Kidney epithelial cell (primary cell): ENCODE measurements around the gene TNFSF11. TPM values are rescaled to one million over a fixed set of nuclear protein-coding genes. Genes with fewer than 3 reads are reported as not detected.

Source experiments
- DNase-seq: peaks from one replicate; pipeline ENCODE4 v3.0.0-alpha.2; 2010; ENCODE audit warnings: low read depth
- H3K27me3 ChIP-seq: 2 replicates; pipeline ENCODE4 v1.6.0; 2011; ENCODE audit warnings: low read length; ENCODE audit not compliant: control insufficient read depth, insufficient read depth
- H3K36me3 ChIP-seq: 2 replicates; pipeline ENCODE4 v1.5.1; 2011; ENCODE audit warnings: low read length; ENCODE audit not compliant: control insufficient read depth, insufficient read depth
- H3K4me3 ChIP-seq: 2 replicates; pipeline ENCODE4 v1.5.1; 2011; ENCODE audit warnings: low read depth, mild to moderate bottlenecking, control low read depth, low read length
- total RNA-seq: library from RNA; depleted of rRNA; stranded (reverse); fragments of >200 nt; gene quantifications from 2 replicates; pipeline ENCODE4 v1.2.3, GENCODE V29; 2015
- TF ChIP-seq, protein P1 (sequence below): IDR thresholded peaks from 2 replicates; pipeline ENCODE4 v1.5.1; 2011; ENCODE audit warnings: mild to moderate bottlenecking, moderate library complexity, low read length, control low read depth, inconsistent platforms; ENCODE audit not compliant: insufficient read depth, poor library complexity, severe bottlenecking

TNFSF11 gene
- total RNA-seq, 1 donor from 2014 or later: 0.46 TPM

DNA sequence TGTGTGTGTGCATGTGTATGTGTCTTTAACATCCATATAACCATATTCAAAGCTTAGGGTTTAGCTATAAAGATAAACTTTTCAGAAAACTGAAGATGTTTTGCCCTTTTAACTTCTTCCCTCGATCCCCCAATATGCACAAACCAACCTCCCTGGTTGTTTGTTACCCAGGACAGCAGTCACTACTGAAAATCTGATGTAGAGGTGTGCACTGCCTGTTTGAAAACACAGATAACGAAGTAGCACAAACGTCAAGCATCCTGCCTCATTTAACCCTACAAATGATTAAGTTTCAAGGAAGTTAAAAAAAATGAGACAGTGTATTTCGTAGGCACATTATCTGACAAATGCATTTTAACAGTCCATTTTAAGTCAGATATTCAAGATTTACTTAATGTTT, 3.6 kb downstream of the TNFSF11 start:
- H3K27me3 ChIP-seq: peaks cover 19% of the 10 kb centered on the region
- H3K36me3 ChIP-seq: no peaks in the 10 kb centered on the region
- DNase-seq: no peak
- H3K4me3 ChIP-seq: no peak overlapping the region
- TF ChIP-seq, protein P1, sequence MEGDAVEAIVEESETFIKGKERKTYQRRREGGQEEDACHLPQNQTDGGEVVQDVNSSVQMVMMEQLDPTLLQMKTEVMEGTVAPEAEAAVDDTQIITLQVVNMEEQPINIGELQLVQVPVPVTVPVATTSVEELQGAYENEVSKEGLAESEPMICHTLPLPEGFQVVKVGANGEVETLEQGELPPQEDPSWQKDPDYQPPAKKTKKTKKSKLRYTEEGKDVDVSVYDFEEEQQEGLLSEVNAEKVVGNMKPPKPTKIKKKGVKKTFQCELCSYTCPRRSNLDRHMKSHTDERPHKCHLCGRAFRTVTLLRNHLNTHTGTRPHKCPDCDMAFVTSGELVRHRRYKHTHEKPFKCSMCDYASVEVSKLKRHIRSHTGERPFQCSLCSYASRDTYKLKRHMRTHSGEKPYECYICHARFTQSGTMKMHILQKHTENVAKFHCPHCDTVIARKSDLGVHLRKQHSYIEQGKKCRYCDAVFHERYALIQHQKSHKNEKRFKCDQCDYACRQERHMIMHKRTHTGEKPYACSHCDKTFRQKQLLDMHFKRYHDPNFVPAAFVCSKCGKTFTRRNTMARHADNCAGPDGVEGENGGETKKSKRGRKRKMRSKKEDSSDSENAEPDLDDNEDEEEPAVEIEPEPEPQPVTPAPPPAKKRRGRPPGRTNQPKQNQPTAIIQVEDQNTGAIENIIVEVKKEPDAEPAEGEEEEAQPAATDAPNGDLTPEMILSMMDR: no peak

DNA sequence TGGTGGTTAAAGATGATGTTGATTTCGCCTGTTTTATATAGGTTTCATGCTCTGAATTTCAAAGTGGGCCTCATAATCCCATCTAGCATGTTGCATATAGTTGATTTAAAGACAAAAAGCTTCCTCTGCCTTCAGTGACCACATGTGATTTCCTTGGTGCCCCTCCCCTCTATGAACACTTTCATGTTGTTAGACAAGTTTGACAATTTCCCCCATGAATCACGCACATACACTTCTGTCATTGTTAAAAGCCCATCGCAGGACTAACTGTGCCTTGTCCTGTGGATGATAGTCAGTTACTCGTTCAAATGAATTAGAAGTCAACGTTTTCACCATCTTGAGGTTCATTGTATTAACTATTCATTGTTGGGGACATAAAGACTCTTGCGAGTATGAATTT, 6.7 kb downstream of the TNFSF11 start:
- H3K27me3 ChIP-seq: no peaks in the 10 kb centered on the region
- TF ChIP-seq, protein P1: no peak
- no peak for DNase-seq
- H3K4me3 ChIP-seq: no peak overlapping the region
- no peaks in the 10 kb centered on the region for H3K36me3 ChIP-seq

DNA sequence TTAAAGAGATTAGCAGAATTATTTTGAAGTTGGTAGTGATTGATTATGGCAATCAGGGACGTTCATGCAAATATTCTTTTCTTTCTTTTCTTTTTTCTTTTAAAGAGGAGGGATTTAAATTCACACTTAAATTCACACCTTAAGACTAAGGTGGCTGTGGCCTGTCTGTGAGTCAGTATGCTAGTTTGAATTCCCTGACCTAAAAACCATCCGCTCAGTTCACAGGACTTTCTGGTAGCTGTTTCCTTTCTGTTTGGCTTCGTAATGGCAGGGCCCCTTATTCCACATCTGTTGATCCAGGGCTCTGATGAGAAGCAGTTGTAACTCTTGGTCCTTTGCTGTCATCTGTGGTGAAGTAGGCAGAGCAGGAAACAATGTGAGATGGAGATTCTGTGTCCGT, 7.5 kb downstream of the TNFSF11 start:
- no peaks in the 10 kb centered on the region for H3K27me3 ChIP-seq
- H3K36me3 ChIP-seq: no peaks in the 10 kb centered on the region
- H3K4me3 ChIP-seq: no peak overlapping the region
- TF ChIP-seq, protein P1: no peak
- DNase-seq: no peak

DNA sequence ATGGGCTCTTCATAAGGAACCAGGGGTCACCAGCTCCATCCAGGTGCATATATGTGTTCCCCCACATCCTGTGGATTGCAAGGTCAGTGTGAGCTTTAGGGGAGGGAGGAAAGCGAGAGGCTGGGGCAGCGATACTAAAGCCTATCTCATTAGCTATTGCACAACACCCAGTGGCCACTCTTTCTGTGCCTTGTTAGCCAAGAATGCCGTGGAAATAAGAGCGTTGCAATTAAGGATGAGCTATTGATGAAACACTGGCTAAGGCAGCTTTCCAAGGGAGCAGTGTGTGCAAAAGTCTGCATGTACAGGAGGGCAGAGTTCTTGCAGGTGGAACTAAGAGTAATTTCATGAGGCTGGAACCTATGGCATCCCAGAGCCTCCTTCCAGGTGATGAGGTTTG, 17.6 kb downstream of the TNFSF11 start:
- TF ChIP-seq, protein P1: no peak
- no peak for DNase-seq
- no peaks in the 10 kb centered on the region for H3K27me3 ChIP-seq
- H3K4me3 ChIP-seq: no peak overlapping the region
- no peaks in the 10 kb centered on the region for H3K36me3 ChIP-seq

DNA sequence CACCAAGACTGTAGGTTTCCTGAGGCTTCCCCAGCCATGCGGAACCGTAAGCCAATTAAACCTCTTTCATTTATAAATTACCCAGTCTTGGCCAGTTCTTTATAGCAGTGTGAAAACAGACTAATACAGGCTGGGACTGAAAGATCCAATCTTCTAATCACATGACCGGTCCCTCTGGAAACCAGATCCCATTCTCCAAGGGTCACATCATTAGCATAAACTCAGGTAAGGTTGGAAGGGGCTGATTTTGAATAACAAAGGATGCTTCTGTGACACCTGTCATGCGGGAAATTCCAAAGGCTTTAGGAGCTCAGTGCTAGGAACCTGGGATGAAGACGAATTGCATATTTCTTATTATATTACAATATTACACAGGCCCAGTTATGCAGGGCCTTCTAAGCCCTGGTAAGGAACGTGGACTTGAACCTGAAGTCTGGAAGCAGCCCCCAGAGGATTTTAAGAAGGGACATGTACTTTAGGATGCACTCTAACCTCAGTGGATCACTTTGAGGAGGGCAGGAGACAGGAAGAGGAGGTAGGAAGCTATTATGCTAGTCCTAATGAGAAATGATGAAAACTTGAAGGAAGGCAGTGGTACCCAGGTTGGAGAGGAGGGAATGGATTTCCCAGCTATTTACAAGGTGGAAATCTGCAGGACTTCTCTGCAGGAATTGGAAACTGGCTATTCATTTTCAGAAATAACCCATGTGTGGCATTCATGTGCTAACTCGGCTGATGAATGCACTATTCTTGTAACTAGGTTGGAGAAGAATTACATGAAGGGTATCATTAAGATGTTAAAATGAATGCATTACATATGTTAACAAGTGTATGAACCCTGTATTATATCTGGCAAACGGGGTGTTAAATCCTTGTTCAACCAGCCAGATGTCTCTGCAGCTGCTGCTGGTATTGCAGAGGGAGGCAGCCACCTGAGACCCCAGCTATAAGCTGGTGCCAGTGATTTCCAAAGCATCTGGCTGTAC, 19.3 kb downstream of the TNFSF11 start:
- Histone ChIP-seq H3K4me3 (no peak overlapping the region), H3K27me3 (no peaks in the 10 kb centered on the region), H3K36me3 (no peaks in the 10 kb centered on the region)
- DNase-seq: no peak
- TF ChIP-seq, protein P1: no peak
